Rectal smooth muscle tissue (tissue), 1 donor: ENCODE measurements around the gene SLAMF1.

Experiments used
- H3K27ac ChIP-seq: one replicate; pipeline ENCODE4 v1.7.0; 2013; ENCODE audit warnings: low read depth, low read length, inconsistent platforms
- H3K27me3 ChIP-seq: one replicate; pipeline ENCODE4 v1.7.0; 2013; ENCODE audit warnings: low read length; ENCODE audit not compliant: control insufficient read depth, insufficient read depth
- H3K36me3 ChIP-seq: one replicate; pipeline ENCODE4 v1.7.0; 2013; ENCODE audit warnings: low read length; ENCODE audit not compliant: control insufficient read depth, insufficient read depth
- H3K4me1 ChIP-seq: one replicate; pipeline ENCODE4 v1.7.0; 2013; ENCODE audit warnings: low read length; ENCODE audit not compliant: control insufficient read depth, insufficient read depth
- H3K4me3 ChIP-seq: one replicate; pipeline ENCODE4 v1.7.0; 2013; ENCODE audit warnings: low read length
- H3K9ac ChIP-seq: one replicate; pipeline ENCODE4 v1.7.0; 2013; ENCODE audit warnings: low read length

Gene SLAMF1

DNA sequence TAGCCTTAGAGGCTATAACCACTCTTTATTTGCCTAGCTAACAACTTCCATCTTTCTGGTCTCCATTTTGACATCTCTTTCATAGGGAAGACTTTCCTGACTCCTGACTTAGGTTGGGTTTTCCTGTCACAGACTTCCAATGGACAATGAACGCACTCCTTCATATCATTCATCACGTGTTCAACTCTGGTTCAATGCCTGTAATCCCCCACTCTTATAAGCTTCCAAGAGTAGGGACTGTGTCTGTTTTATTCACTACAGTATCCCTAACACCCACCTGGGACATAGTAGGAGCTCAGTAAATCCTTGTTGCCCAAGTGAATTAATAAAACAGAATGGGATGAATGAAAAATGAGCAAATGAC is 4.6 kb downstream of the SLAMF1 start:
- no peaks in the 10 kb centered on the region for H3K4me1 ChIP-seq
- no peaks in the 10 kb centered on the region for H3K36me3 ChIP-seq
- H3K9ac ChIP-seq, result no peak overlapping the region
- H3K4me3 ChIP-seq, result no peak overlapping the region
- H3K27me3 ChIP-seq, result no peaks in the 10 kb centered on the region
- H3K27ac ChIP-seq, result no peak overlapping the region

DNA sequence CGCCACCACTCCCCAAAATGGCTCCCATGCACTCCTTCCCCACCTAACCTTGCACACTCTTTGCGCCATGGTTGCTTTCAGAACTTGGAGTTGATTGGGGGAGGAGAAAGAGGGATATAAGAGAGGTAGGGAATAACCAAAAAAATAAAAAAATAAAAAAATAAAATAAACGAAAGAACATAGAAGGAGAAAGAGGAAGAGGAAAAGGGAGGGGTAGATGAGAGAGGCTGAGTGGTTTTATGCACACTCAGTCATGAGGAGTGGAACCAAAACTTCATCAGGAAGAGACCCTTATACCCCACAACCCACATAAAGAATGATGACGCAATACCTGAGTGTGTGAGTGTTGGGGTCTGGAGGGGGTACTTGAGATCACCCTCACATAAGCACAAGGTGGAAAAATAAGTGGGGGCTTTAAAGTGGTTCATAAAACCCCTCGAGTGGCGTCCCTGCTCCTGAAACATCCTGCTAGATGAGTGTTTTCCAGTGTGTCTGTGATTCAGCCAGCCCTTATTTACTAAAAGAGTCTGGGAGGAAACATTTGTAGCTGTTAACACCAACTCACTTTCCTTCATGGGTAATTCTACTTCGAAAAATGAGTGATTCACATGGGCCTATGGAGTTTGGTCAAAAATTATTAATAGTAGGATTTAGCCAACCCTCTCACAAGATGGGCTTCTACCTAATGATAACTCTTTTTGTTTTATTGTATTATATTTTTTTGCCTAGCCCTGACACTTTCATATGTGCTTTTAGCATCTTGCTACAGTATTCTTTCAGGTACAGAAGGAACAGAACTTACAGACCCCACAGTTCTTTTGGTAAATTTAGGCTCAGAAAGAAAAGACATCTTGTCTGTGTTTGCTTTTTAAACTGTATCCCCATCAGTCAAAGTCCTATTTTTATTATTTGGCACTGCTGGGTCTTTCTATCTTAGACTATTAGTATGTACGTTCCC is 5.2 kb downstream of the SLAMF1 start:
- no peak overlapping the region for H3K9ac ChIP-seq
- no peaks in the 10 kb centered on the region for H3K36me3 ChIP-seq
- H3K4me1 ChIP-seq, result no peaks in the 10 kb centered on the region
- H3K27me3 ChIP-seq, result no peaks in the 10 kb centered on the region
- no peak overlapping the region for H3K27ac ChIP-seq
- H3K4me3 ChIP-seq, result no peak overlapping the region

DNA sequence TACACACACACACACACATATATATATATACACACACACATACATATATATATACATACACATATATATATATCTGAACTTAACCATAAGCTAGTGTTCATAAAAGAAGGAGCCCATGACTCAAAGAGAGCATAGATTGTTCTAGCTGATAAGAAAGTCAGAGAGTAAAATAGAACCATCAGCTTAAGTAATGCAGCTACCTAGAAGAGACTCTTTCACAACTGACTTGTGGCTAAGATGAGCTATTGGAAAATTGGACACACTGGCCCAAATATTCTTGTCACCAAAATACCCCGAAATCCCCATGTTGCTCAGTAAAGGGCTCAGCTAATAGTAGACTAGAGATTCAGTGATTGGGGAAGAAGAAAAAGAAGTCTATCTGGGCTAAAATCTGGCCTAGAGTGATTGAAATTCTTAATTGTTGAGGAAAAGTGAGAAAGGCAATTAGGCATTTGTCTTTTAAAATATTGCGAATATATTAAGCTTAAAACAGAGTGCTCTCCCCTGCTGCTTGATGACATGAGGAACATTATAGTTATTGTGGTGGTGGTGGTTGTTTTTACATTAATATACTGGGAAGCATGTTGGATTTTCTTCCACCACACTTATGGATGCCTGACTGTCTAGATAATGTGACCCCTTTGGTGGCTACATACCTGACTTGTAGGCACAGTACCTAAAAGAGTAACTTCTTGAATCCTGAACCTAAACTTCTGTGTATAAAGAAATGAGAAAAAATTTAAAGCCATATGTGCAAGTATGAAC is 6.3 kb downstream of the SLAMF1 start:
- no peaks in the 10 kb centered on the region for H3K27me3 ChIP-seq
- no peaks in the 10 kb centered on the region for H3K36me3 ChIP-seq
- no peak overlapping the region for H3K4me3 ChIP-seq
- no peaks in the 10 kb centered on the region for H3K4me1 ChIP-seq
- H3K27ac ChIP-seq, result no peak overlapping the region
- no peak overlapping the region for H3K9ac ChIP-seq

DNA sequence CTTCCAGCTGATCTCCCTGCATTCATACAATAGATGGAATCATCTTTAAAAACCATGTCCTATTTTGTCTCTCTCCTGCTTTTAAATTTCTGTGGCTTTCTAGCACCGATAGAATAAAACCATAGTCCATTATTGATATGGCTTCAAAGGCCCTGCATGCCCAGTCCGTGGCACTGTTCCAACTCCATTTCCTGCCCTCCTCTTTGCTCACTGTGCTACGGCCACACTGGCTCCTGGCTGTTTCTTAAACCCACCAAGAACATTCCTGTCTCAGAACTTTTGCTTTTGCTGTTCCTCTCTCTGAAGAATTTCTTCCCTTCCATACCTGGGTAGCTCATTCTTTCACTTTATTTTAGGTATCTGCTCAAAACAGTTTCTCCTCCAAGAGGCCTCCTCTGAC is 7.2 kb downstream of the SLAMF1 start:
- H3K9ac ChIP-seq, result no peak overlapping the region
- H3K4me1 ChIP-seq, result no peaks in the 10 kb centered on the region
- H3K4me3 ChIP-seq, result no peak overlapping the region
- no peaks in the 10 kb centered on the region for H3K27me3 ChIP-seq
- H3K36me3 ChIP-seq, result no peaks in the 10 kb centered on the region
- H3K27ac ChIP-seq, result no peak overlapping the region

DNA sequence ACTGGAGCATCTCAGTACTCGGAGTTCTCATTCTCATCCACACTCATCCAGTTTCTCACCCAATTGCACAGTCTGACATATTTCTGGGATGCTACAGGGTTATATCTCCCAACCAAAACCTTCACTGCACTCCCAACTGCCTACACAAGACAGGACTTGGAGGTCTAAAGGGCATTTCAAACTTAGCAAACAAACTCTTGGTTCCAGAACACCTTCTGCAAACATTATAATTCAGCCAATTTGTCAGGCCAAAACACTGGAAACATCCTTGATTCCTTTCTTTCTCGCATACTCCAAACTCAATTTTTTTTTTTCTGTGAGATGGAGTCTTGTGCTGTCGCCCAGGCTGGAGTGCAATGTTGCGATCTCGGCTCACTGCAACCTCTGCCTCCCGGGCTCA is 7.9 kb downstream of the SLAMF1 start:
- Histone ChIP-seq H3K4me1 (no peaks in the 10 kb centered on the region), H3K4me3 (no peak overlapping the region), H3K36me3 (no peaks in the 10 kb centered on the region), H3K27ac (no peak overlapping the region), H3K9ac (no peak overlapping the region), H3K27me3 (no peaks in the 10 kb centered on the region)

DNA sequence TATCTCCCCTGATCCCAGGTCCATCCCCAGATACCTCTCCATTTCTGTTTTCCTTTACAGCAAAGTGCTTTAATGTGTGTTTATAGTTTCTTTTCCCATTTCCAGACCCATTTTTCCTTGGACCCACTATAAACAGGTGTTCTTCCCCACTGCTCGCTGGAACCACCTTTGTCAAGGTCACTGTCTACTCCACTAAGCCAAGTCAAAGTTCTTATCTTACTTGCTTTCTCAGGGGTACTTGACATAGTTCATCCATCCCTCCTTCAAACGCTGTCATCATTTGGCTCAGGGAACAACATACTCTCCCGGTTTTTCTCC is 8.3 kb downstream of the SLAMF1 start:
- Histone ChIP-seq H3K9ac (no peak overlapping the region), H3K27ac (no peak overlapping the region), H3K27me3 (no peaks in the 10 kb centered on the region), H3K4me1 (no peaks in the 10 kb centered on the region), H3K36me3 (no peaks in the 10 kb centered on the region), H3K4me3 (no peak overlapping the region)

DNA sequence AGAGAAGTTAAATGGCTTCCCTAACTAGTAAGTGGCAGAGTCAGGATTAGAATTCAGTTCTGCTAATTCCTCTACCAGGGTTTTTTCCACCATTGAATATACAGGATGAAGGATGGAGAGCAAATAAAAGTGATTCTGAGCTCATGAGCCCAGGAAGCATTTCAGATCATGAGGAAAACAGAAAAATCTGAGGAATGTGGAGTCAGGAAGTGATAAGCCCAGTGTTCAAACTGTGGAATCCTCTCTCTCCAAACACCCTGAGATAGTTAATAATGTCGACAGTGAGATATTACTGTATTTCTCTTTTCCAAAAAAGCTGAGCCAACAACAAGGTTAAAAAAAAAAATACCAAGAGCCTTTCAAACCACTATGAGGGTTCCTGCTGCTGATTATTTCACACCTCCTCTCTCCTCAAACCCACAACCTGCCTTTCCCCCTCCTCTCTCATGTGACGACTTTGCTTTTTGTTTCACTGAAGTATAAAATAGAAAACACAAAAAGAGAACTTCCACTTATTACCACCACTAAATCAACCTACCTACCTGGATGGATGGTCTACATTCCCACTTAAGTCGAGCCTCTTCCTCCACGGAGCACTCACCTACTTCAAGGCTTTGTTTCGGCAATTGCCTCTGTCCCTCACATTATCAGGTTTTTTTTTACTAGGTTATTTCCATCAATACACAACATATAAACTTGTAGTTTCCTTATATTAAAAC is 8.9 kb downstream of the SLAMF1 start:
- Histone ChIP-seq H3K4me1 (no peaks in the 10 kb centered on the region), H3K27ac (no peak overlapping the region), H3K36me3 (no peaks in the 10 kb centered on the region), H3K9ac (no peak overlapping the region), H3K4me3 (no peak overlapping the region), H3K27me3 (no peaks in the 10 kb centered on the region)

DNA sequence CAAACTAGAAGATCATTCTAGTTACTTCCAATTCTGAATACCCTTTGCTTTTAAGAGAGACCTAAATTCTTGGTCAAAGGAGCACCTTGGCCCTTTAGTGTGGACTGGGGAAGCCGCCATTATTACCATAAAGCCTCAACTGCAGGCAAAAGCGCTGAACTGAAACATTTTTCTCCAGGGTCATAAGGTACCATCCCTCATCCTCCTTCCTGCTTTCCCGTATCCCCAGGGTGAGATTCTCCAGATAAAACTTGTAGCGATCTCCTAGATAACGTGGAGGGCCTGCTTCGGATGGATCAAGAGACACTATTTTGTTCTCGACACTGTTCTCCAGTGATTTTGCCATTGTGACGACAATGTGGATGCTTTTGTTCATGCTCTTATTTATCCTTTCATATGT is 9.8 kb downstream of the SLAMF1 start:
- Histone ChIP-seq H3K27ac (no peak overlapping the region), H3K4me3 (no peak overlapping the region), H3K4me1 (no peaks in the 10 kb centered on the region), H3K36me3 (no peaks in the 10 kb centered on the region), H3K27me3 (no peaks in the 10 kb centered on the region), H3K9ac (no peak overlapping the region)

DNA sequence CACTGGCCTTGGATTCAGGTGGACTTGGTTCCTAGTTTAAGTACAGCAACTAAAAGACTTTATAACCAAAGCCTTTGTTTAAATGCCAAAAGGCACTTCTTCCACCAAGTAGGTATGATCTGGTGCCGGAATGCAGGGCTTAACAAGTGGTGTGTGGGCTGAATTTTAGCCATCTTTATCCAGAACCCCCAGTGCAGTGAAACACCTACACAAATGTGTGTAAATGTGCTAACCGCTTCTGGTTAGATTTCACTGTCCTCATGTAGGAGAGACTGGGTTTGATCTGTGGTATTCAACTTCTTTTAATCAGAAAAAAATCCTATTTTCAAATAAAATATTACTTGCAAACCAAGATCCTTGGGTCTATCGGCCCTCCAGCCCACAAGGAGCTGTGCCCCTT is 10.3 kb downstream of the SLAMF1 start:
- Histone ChIP-seq H3K27ac (no peak overlapping the region), H3K27me3 (no peaks in the 10 kb centered on the region), H3K9ac (no peak overlapping the region), H3K4me3 (no peak overlapping the region), H3K36me3 (no peaks in the 10 kb centered on the region), H3K4me1 (no peaks in the 10 kb centered on the region)

DNA sequence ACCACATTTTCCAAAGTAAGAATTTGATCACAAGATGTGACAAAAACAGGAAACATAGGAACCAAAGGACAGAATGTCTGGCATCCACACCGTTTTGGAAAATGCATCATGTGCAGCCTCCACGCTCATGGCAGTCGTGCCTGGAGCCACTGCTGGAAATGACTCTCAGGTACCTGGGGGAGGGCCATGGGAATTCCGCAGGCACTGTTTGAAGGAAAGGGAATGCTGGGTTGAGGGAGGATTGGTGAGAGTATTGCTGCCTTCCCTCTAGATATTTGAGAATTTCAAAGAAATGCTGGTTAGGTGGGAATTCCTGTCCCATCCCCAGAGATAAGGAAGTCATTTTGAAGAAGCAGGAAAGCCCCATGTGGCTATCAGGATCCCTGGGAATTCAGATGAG is 10.8 kb downstream of the SLAMF1 start:
- Histone ChIP-seq H3K4me3 (no peak overlapping the region), H3K9ac (no peak overlapping the region), H3K27me3 (no peaks in the 10 kb centered on the region), H3K27ac (no peak overlapping the region), H3K4me1 (no peaks in the 10 kb centered on the region), H3K36me3 (no peaks in the 10 kb centered on the region)

DNA sequence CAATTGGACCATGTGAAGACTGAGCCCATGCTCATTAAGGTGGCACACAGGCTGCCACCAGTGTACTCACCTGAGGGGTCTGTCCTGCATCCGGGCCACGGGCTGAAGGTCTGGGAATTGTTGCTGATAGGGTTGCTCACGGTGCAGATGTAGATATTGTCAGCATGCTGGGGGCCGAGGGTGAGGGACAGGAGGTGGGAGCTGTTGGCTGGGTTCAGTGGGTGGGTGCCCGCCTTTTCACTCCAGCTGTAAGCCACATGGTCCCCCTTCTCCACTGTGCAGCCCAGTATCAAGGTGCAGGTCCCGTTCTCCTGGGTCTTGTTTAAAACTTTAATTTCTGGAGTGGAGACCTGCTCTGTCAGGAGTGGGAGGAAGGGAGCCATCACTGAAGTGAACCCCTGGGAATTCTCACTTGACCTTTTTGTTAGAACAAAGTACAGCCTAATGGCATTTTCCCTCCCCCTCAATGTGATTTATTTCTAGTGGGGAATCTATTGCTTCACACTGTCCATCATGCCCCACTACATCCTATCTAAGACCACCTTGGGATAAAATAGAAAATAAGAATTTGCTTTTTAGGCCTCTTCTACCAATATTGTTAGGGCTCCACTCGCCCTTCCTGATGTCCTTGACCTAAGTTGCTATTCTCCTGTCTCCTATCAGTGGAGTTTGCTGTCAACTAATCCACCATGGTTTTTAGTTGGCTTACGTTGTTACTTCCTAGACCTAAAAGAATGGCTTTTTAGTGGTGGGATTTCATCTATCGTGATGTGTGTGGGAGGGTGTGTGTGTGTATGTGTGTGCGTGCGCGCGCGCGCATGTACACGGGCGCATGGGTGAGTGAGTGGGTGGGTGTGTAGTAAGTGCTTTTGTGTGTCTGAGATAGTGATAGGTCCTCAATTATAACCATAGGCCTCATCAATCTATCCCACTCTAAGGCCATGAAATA is 12.0 kb downstream of the SLAMF1 start:
- H3K4me1 ChIP-seq, result no peaks in the 10 kb centered on the region
- no peaks in the 10 kb centered on the region for H3K36me3 ChIP-seq
- no peak overlapping the region for H3K27ac ChIP-seq
- no peak overlapping the region for H3K4me3 ChIP-seq
- H3K27me3 ChIP-seq, result no peaks in the 10 kb centered on the region
- no peak overlapping the region for H3K9ac ChIP-seq
